ENCODE measurements around the gene TBC1D1.
A peak's percentile ranks its signal among the peaks of the same experiment; 100 is the strongest.

The TBC1D1 gene

GRCh38 chr4:37882665-37883296 lies 8.1 kb upstream of the TBC1D1 start:
- DNase-seq, result no peak
- H3K4me1 ChIP-seq, result no peaks in the 10 kb centered on the region
- no peaks in the 10 kb centered on the region for H3K27me3 ChIP-seq
- no peaks in the 10 kb centered on the region for H3K9me3 ChIP-seq
- no peak overlapping the region for H3K4me3 ChIP-seq (ENCODE audit: low read depth, low read length)
- H3K36me3 ChIP-seq, result no peaks in the 10 kb centered on the region
- peak; percentile 13; the same call in 1 of the 2 replicates for TF ChIP-seq CTCF (IDR thresholded peaks at IDR 0.05; ENCODE audit: low read depth, low read length)

GRCh38 chr4:37884855-37885487 lies 5.9 kb upstream of the TBC1D1 start:
- H3K4me3 ChIP-seq (ENCODE audit: low read depth, low read length), result no peak overlapping the region
- H3K4me1 ChIP-seq, result no peaks in the 10 kb centered on the region
- H3K27me3 ChIP-seq, result peaks cover 13% of the 10 kb centered on the region
- TF ChIP-seq CTCF (IDR thresholded peaks at IDR 0.05; ENCODE audit: low read depth, low read length), result no peak
- DNase-seq, result no peak
- H3K36me3 ChIP-seq, result no peaks in the 10 kb centered on the region
- H3K9me3 ChIP-seq, result no peaks in the 10 kb centered on the region

GRCh38 chr4:37885496-37885895 lies 5.4 kb upstream of the TBC1D1 start:
- Histone ChIP-seq H3K4me1 (no peaks in the 10 kb centered on the region), H3K9me3 (no peaks in the 10 kb centered on the region), H3K27me3 (peaks cover 18% of the 10 kb centered on the region), H3K4me3 (ENCODE audit: low read depth, low read length) (no peak overlapping the region), H3K36me3 (no peaks in the 10 kb centered on the region)
- TF ChIP-seq CTCF (IDR thresholded peaks at IDR 0.05; ENCODE audit: low read depth, low read length), result no peak
- DNase-seq, result no peak

- DNase-seq, result no peak
- TF ChIP-seq CTCF (IDR thresholded peaks at IDR 0.05; ENCODE audit: low read depth, low read length), result no peak
- H3K4me3 ChIP-seq (ENCODE audit: low read depth, low read length), result peak overlapping the region; percentile 53
- H3K36me3 ChIP-seq, result no peaks in the 10 kb centered on the region
- peaks cover 43% of the 10 kb centered on the region for H3K27me3 ChIP-seq
- H3K9me3 ChIP-seq, result no peaks in the 10 kb centered on the region
- H3K4me1 ChIP-seq, result no peaks in the 10 kb centered on the region
These were observed 759 bp upstream of the TBC1D1 start for GRCh38 chr4:37889849-37890800.

GRCh38 chr4:37891260-37892159 lies 626 bp downstream of the TBC1D1 start:
- peaks cover 45% of the 10 kb centered on the region for H3K27me3 ChIP-seq
- peak overlapping the region; percentile 53 for H3K4me3 ChIP-seq (ENCODE audit: low read depth, low read length)
- H3K4me1 ChIP-seq, result no peaks in the 10 kb centered on the region
- H3K9me3 ChIP-seq, result no peaks in the 10 kb centered on the region
- no peak for TF ChIP-seq CTCF (IDR thresholded peaks at IDR 0.05; ENCODE audit: low read depth, low read length)
- no peak for DNase-seq
- H3K36me3 ChIP-seq, result no peaks in the 10 kb centered on the region
